Astrocyte (in vitro differentiated cells and primary cell): ENCODE results near the gene EIF4G3.

Experiments
- CTCF ChIP-seq: IDR thresholded peaks from 2 replicates; pipeline ENCODE4 v1.5.1; 2011; ENCODE audit warnings: low read depth, mild to moderate bottlenecking, inconsistent platforms, low read length, moderate library complexity; ENCODE audit not compliant: insufficient read depth
- EZH2 ChIP-seq: IDR thresholded peaks from 2 replicates; pipeline ENCODE4 v1.6.1; 2012; ENCODE audit warnings: mild to moderate bottlenecking, low read length, inconsistent platforms; ENCODE audit not compliant: insufficient read depth

DNA sequence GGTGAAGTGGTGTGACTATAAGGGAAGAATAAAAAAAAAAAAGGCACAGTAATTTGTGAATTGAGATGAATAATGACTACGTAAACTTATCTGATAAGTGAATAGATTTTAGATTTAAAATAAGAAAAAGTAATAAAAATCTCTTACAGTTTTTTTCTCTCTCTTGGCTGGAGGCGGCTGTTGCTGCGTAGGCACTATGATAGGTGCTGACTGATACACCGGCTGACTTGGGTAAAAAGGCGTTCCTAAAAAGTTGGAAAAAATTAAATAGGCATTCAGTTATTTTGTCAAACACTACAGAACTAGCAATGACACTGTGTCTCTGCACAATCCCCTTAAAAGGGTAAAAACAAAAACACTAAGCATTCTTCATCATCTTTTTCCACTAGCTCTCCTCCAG, 203.8 kb downstream of the EIF4G3 start:
- no peak for TF ChIP-seq CTCF
- TF ChIP-seq EZH2 = no peak
